Measurements from ENCODE around the gene HAGH. TPM values are rescaled to one million over a fixed set of nuclear protein-coding genes. Genes with fewer than 3 reads are reported as not detected.

HAGH gene
- polyA plus RNA-seq, 2 of the 4 experiments (the other 2 are of a cell fraction): 34.9 to 66.4 TPM

DNA sequence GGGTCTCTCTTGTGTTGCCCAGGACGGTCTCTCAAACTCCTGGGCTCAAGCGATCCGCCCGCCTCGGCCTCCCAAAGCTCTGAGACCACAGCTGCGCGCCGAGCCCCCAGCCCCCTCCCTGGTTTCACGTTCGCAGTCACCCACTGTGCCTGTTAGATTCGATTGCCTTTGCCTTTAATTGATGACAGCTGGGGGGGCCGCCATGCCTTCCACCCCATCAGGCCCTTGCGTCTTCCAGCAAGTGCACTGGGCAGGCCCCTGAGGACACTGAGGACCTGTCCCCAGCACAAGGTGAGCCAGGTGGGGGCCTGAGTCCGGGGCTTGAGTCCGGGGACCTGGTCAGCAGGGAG lies 36.4 kb downstream of the HAGH start:
- FAIRE-seq: no peak
- H3K4me2 ChIP-seq: no peak overlapping the region
- no peaks in the 10 kb centered on the region for H3K9me3 ChIP-seq
- DNase-seq (ENCODE audit: low read depth in 1 of 2, low spot score in 1 of 2): no peak
- ChIA-PET POLR2A (no interaction called here), CTCF (interaction anchor here (0.8 to 1.4 kb wide), 2 partner anchors 11 to 13 kb away, joined by 3 read pairs; no protein-coding TSS in a partner anchor)
- TF ChIP-seq RARB (CRISPR knock-in tag; IDR thresholded peaks at IDR 0.05): no peak
- no peak for TF ChIP-seq TFCP2L1 (CRISPR knock-in tag; IDR thresholded peaks at IDR 0.05)
- TF ChIP-seq, protein P1, sequence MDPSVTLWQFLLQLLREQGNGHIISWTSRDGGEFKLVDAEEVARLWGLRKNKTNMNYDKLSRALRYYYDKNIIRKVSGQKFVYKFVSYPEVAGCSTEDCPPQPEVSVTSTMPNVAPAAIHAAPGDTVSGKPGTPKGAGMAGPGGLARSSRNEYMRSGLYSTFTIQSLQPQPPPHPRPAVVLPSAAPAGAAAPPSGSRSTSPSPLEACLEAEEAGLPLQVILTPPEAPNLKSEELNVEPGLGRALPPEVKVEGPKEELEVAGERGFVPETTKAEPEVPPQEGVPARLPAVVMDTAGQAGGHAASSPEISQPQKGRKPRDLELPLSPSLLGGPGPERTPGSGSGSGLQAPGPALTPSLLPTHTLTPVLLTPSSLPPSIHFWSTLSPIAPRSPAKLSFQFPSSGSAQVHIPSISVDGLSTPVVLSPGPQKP (IDR thresholded peaks at IDR 0.05; ENCODE audit: low read depth, low read length): no peak
- no peak for TF ChIP-seq HDAC2 (IDR thresholded peaks at IDR 0.05)
- TF ChIP-seq, protein P2, sequence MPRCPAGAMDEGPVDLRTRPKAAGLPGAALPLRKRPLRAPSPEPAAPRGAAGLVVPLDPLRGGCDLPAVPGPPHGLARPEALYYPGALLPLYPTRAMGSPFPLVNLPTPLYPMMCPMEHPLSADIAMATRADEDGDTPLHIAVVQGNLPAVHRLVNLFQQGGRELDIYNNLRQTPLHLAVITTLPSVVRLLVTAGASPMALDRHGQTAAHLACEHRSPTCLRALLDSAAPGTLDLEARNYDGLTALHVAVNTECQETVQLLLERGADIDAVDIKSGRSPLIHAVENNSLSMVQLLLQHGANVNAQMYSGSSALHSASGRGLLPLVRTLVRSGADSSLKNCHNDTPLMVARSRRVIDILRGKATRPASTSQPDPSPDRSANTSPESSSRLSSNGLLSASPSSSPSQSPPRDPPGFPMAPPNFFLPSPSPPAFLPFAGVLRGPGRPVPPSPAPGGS (IDR thresholded peaks at IDR 0.05): no peak
- TF ChIP-seq MAFK (IDR thresholded peaks at IDR 0.05; ENCODE audit: partially characterized antibody): no peak
- TF ChIP-seq CBX2 (IDR thresholded peaks at IDR 0.05; ENCODE audit: borderline replicate concordance, low read depth): no peak
- no peak for TF ChIP-seq PHF8 (IDR thresholded peaks at IDR 0.05; ENCODE audit: borderline replicate concordance, low read depth)
- H3K4me1 ChIP-seq: peaks cover 5% of the 10 kb centered on the region; the same call in 1 of the 3 replicates
- no peak overlapping the region for H3K27ac ChIP-seq
- 94% methylated on average over 13 of the region's 15 CpGs for WGBS (ENCODE audit: missing lambda C conversion rate)
- ATAC-seq: no peak
- H3K4me3 ChIP-seq: no peak overlapping the region

DNA sequence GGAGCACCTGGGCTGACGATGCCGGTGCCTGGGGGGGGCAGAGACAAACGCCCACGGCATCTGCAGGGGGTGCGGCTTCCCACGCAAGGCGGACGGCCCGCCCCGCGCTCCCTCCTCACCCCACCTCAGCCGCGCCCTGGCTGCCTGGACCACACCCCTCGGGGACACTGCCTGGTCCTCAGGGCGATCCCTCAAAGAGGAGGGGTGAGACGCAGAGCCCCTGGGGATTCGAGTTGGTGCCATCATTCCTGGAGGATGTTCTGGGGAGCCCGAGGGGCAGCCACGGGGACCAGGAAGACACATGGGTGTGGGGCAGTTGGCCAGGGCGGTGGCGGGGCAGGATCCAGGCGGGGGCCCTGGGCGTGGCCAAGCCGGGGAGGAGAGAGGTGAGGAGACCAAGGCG lies 37.0 kb downstream of the HAGH start:
- Histone ChIP-seq H3K4me2 (no peak overlapping the region), H3K4me3 (no peak overlapping the region), H3K27ac (no peak overlapping the region), H3K4me1 (peaks cover 5% of the 10 kb centered on the region; the same call in 1 of the 3 replicates), H3K9me3 (no peaks in the 10 kb centered on the region)
- FAIRE-seq (no peak), ATAC-seq (no peak), DNase-seq (ENCODE audit: low read depth in 1 of 2, low spot score in 1 of 2) (no peak)
- POLR2A ChIA-PET: no interaction called here
- WGBS (ENCODE audit: missing lambda C conversion rate): 98% methylated on average over 7 of the region's 25 CpGs
- TF ChIP-seq MAZ (IDR thresholded peaks at IDR 0.05; ENCODE audit: borderline replicate concordance, low read depth, low read length): no peak
- no peak for TF ChIP-seq RAD21 (conservative IDR thresholded peaks at IDR 0.05 in 1 of 2, IDR thresholded peaks at IDR 0.05 in 1 of 2)
- no peak for TF ChIP-seq HEYL (CRISPR knock-in tag; IDR thresholded peaks at IDR 0.05)
- CTCF ChIA-PET: interaction anchor here (1.4 kb wide), 1 partner anchor 12 kb away, joined by 3 read pairs; no protein-coding TSS in a partner anchor

DNA sequence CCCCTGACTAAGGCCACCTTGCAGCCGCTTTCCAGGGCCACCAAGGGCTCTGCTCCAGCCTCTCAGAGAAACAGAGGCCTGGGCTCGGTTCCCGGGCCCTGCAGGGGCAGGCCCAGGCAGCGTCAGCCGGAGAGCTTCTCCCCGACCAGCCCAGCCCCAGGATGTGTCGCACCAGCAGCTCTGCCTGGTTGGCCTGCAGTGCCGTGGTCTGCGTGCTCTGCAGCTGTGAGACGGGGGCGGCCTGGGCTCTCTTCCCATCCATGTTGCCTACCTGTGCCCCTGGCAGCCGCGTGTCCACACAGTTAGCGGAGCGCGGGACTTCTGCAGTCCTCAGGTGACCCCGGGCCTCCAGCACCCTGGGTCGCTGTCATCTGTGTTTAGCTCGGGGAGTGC lies 37.9 kb downstream of the HAGH start:
- Histone ChIP-seq H3K4me3 (no peak overlapping the region), H3K9me3 (no peaks in the 10 kb centered on the region), H3K27ac (no peak overlapping the region), H3K4me2 (no peak overlapping the region), H3K4me1 (peaks cover 6% of the 10 kb centered on the region; the same call in 1 of the 3 replicates)
- ATAC-seq (no peak), FAIRE-seq (no peak), DNase-seq (ENCODE audit: low read depth in 1 of 2, low spot score in 1 of 2) (no peak)
- POLR2A ChIA-PET: no interaction called here
- TF ChIP-seq SREBF2 (IDR thresholded peaks at IDR 0.05) (no peak), HOXA7 (CRISPR knock-in tag; IDR thresholded peaks at IDR 0.05) (no peak), SMC3 (IDR thresholded peaks at IDR 0.05) (no peak), CBX8 (IDR thresholded peaks at IDR 0.05) (no peak), EHMT2 (IDR thresholded peaks at IDR 0.05; ENCODE audit: low read depth) (no peak), CHD2 (IDR thresholded peaks at IDR 0.05; ENCODE audit: low read length, partially characterized antibody) (no peak), CEBPB (IDR thresholded peaks at IDR 0.05) (no peak), HOXB5 (CRISPR knock-in tag; IDR thresholded peaks at IDR 0.05) (no peak), JUN (IDR thresholded peaks at IDR 0.05) (no peak), CHD4 (IDR thresholded peaks at IDR 0.05; ENCODE audit: borderline replicate concordance) (no peak), RFX5 (IDR thresholded peaks at IDR 0.05) (no peak), HDAC2 (IDR thresholded peaks at IDR 0.05) (no peak), TFCP2L1 (CRISPR knock-in tag; IDR thresholded peaks at IDR 0.05) (no peak), FOSL2 (IDR thresholded peaks at IDR 0.05) (no peak), FOSL2 (CRISPR knock-in tag; IDR thresholded peaks at IDR 0.05) (no peak), EP300 (IDR thresholded peaks at IDR 0.05) (no peak), ZNF302 (CRISPR knock-in tag; IDR thresholded peaks at IDR 0.05) (no peak), KDM1A (IDR thresholded peaks at IDR 0.05; ENCODE audit: low read depth) (no peak)
- TF ChIP-seq, protein P3, sequence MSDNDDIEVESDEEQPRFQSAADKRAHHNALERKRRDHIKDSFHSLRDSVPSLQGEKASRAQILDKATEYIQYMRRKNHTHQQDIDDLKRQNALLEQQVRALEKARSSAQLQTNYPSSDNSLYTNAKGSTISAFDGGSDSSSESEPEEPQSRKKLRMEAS (IDR thresholded peaks at IDR 0.05): no peak
- TF ChIP-seq, protein P2 (IDR thresholded peaks at IDR 0.05): no peak
- TF ChIP-seq, protein P4, sequence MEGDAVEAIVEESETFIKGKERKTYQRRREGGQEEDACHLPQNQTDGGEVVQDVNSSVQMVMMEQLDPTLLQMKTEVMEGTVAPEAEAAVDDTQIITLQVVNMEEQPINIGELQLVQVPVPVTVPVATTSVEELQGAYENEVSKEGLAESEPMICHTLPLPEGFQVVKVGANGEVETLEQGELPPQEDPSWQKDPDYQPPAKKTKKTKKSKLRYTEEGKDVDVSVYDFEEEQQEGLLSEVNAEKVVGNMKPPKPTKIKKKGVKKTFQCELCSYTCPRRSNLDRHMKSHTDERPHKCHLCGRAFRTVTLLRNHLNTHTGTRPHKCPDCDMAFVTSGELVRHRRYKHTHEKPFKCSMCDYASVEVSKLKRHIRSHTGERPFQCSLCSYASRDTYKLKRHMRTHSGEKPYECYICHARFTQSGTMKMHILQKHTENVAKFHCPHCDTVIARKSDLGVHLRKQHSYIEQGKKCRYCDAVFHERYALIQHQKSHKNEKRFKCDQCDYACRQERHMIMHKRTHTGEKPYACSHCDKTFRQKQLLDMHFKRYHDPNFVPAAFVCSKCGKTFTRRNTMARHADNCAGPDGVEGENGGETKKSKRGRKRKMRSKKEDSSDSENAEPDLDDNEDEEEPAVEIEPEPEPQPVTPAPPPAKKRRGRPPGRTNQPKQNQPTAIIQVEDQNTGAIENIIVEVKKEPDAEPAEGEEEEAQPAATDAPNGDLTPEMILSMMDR (IDR thresholded peaks at IDR 0.05): no peak
- 87% methylated on average over 10 of the region's 19 CpGs for WGBS (ENCODE audit: missing lambda C conversion rate)
- CTCF ChIA-PET: interaction anchor here (0.5 to 1.4 kb wide), 4 partner anchors 11 to 168 kb away, joined by 3 read pairs; partner anchors contain the start of gene MAPK8IP3
